SK-N-SH (cell line): ENCODE data around the gene CD276. TPM values are rescaled to one million over a fixed set of nuclear protein-coding genes. Genes with fewer than 3 reads are reported as not detected.

Experiments used
- CTCF ChIA-PET: fragments of 300-600, 350-600 bp; formaldehyde crosslinking; extraction: SDS; loops from one replicate; lab custom pipeline; 2021; lab: Yijun Ruan, JAX
- POLR2A ChIA-PET: fragments of 350-600 bp; sonication (Branson Sonifier 250); formaldehyde crosslinking; extraction: SDS; loops from one replicate; lab custom pipeline; 2020; ENCODE audit warnings: antibody characterized with exemption, inconsistent platforms; lab: Yijun Ruan, JAX
- DNase-seq: peaks from one replicate; pipeline ENCODE4 v3.0.0; 2012
- H2AFZ ChIP-seq: fragments of 200-600 bp; sonication (generic); 2 replicates; pipeline ENCODE4 v1.8.1; 2016; ENCODE audit warnings: antibody characterized with exemption, mild to moderate bottlenecking, low read depth
- H3F3A ChIP-seq: fragments of 200-600 bp; sonication (generic); replicated peaks from 2 replicates; pipeline ENCODE3; 2016; ENCODE audit warnings: antibody characterized with exemption, mild to moderate bottlenecking; ENCODE audit not compliant: insufficient read depth
- H3K27ac ChIP-seq, 2 experiments: fragments of 200-500 bp in 1 of 2; fragments of 200-600 bp in 1 of 2; sonication (Bioruptor generic) in 1 of 2; sonication (generic), shearing (Covaris generic) in 1 of 2; 2 replicates each; pipeline versions ENCODE4 v1.5.1 to v1.6.1; 2014 to 2016; ENCODE audit warnings: low read depth in 2 of 2, inconsistent platforms in 1 of 2, low read length in 1 of 2, mild to moderate bottlenecking in 1 of 2, mixed read lengths in 1 of 2
- H3K27me3 ChIP-seq: fragments of 200-600 bp; sonication (generic), shearing (Covaris generic); 2 replicates; pipeline ENCODE4 v1.6.1; 2016; ENCODE audit warnings: mixed run types; ENCODE audit not compliant: insufficient read depth
- H3K36me3 ChIP-seq, 2 experiments: fragments of 200-500 bp in 1 of 2; fragments of 200-600 bp in 1 of 2; sonication (Bioruptor generic) in 1 of 2; sonication (generic) in 1 of 2; replicated peaks in 1 of 2; 2 replicates each; pipeline versions ENCODE3 to v1.5.1; 2014 to 2016; ENCODE audit warnings: low read length in 1 of 2, mild to moderate bottlenecking in 1 of 2; ENCODE audit not compliant: insufficient read depth in 2 of 2, control insufficient read depth in 1 of 2
- H3K4me1 ChIP-seq, 2 experiments: fragments of 200-500 bp in 1 of 2; fragments of 200-600 bp in 1 of 2; sonication (Bioruptor generic) in 1 of 2; sonication (generic), shearing (Covaris generic) in 1 of 2; 2 replicates each; pipeline versions ENCODE4 v1.5.1 to v1.6.1; 2014 to 2016; ENCODE audit warnings: low read depth in 1 of 2, low read length in 1 of 2, mixed run types in 1 of 2; ENCODE audit not compliant: insufficient read depth in 2 of 2, control insufficient read depth in 1 of 2
- H3K4me2 ChIP-seq: fragments of 200-600 bp; sonication (generic), shearing (Covaris generic); 2 replicates; pipeline ENCODE4 v1.6.1; 2017; ENCODE audit warnings: mixed run types
- H3K4me3 ChIP-seq, 2 experiments: fragments of 200-500 bp in 1 of 2; fragments of 200-600 bp in 1 of 2; sonication (Bioruptor generic) in 1 of 2; sonication (generic), shearing (Covaris generic) in 1 of 2; 2 replicates each; pipeline versions ENCODE4 v1.5.1 to v1.8.1; 2014 to 2016; ENCODE audit warnings: low read depth in 2 of 2, inconsistent platforms in 1 of 2, low read length in 1 of 2, mild to moderate bottlenecking in 1 of 2, mixed read lengths in 1 of 2, moderate library complexity in 1 of 2
- H3K79me2 ChIP-seq: fragments of 200-600 bp; sonication (generic); 2 replicates; pipeline ENCODE4 v1.8.1; 2017; ENCODE audit warnings: mild to moderate bottlenecking; ENCODE audit not compliant: insufficient read depth
- H3K9ac ChIP-seq: fragments of 200-600 bp; sonication (generic); 2 replicates; pipeline ENCODE4 v1.6.1; 2017; ENCODE audit warnings: mixed run types
- H3K9me2 ChIP-seq: fragments of 200-600 bp; sonication (generic); 2 replicates; pipeline ENCODE4 v1.6.1; 2017; ENCODE audit warnings: mixed run types
- H3K9me3 ChIP-seq: fragments of 200-600 bp; sonication (generic); 2 replicates; pipeline ENCODE4 v1.6.1; 2017; ENCODE audit warnings: mixed run types, mild to moderate bottlenecking, moderate library complexity
- H4K20me1 ChIP-seq: fragments of 200-600 bp; sonication (generic); 2 replicates; pipeline ENCODE4 v1.6.1; 2017; ENCODE audit warnings: mild to moderate bottlenecking, mixed run types; ENCODE audit not compliant: insufficient read depth
- CTCF ChIP-seq: fragments of 200-600 bp; sonication (generic); IDR thresholded peaks from 2 replicates; pipeline ENCODE4 v1.6.1; 2017; ENCODE audit warnings: antibody characterized with exemption, mild to moderate bottlenecking, moderate library complexity
- FOSL2 ChIP-seq: IDR thresholded peaks from 2 replicates; pipeline ENCODE4 v1.4.0; 2012; ENCODE audit warnings: low read depth, mild to moderate bottlenecking, moderate library complexity, borderline replicate concordance
- GATA2 ChIP-seq: sonication (generic); formaldehyde crosslinking; IDR thresholded peaks from 2 replicates; pipeline ENCODE4 v1.5.0; 2020; ENCODE audit warnings: mild to moderate bottlenecking, missing genetic modification reagents
- JUND ChIP-seq: IDR thresholded peaks from 2 replicates; pipeline ENCODE4 v1.4.0; 2012
- MXI1 ChIP-seq: IDR thresholded peaks from 2 replicates; pipeline ENCODE4 v1.6.1; 2012; ENCODE audit warnings: mild to moderate bottlenecking, low read depth, low read length, improper control_type of control experiment
- NFIC ChIP-seq: IDR thresholded peaks from 2 replicates; pipeline ENCODE4 v1.4.0; 2012; ENCODE audit warnings: borderline replicate concordance
- PBX3 ChIP-seq: IDR thresholded peaks from 2 replicates; pipeline ENCODE4; 2012
- RAD21 ChIP-seq: IDR thresholded peaks from 2 replicates; pipeline ENCODE4 v1.6.1; 2012; ENCODE audit warnings: mild to moderate bottlenecking, low read length
- RFX5 ChIP-seq: IDR thresholded peaks from 2 replicates; pipeline ENCODE4 v1.6.1; 2012; ENCODE audit warnings: mild to moderate bottlenecking, improper control_type of control experiment, low read length
- RXRA ChIP-seq: IDR thresholded peaks from 2 replicates; pipeline ENCODE4 v1.4.0; 2012; ENCODE audit warnings: low read depth, mild to moderate bottlenecking, borderline replicate concordance
- SMC3 ChIP-seq: IDR thresholded peaks from 2 replicates; pipeline ENCODE4 v1.6.1; 2012; ENCODE audit warnings: low read depth, low read length, improper control_type of control experiment
- TCF12 ChIP-seq: IDR thresholded peaks from 2 replicates; pipeline ENCODE4 v1.4.0; 2012
- TEAD4 ChIP-seq: IDR thresholded peaks from 2 replicates; pipeline ENCODE4 v1.4.0; 2012; ENCODE audit warnings: mild to moderate bottlenecking, borderline replicate concordance; ENCODE audit not compliant: insufficient read depth
- USF2 ChIP-seq: fragments of 150-350 bp; IDR thresholded peaks from 2 replicates; pipeline ENCODE4 v1.6.1; 2017; ENCODE audit warnings: antibody characterized with exemption, low read length, low read depth, borderline replicate concordance
- ZBTB33 ChIP-seq: IDR thresholded peaks from 2 replicates; pipeline ENCODE4 v1.4.0; 2012; ENCODE audit warnings: low read depth, borderline replicate concordance
- WGBS: methylation state at CpG from one replicate; pipeline ENCODE4 v1.1.6; 2017; ENCODE audit warnings: low lambda C conversion rate; 5-methylcytosine and 5-hydroxymethylcytosine counted together
- polyA plus RNA-seq, 3 experiments: library from polyadenylated mRNA; depleted of rRNA; stranded (reverse); fragments of >200 nt; gene quantifications; 2 replicates each; pipeline ENCODE4 v1.2.3, GENCODE V29; 2012
- TF ChIP-seq, protein P1 (sequence below): IDR thresholded peaks from 2 replicates; pipeline ENCODE4 v1.4.0; 2012; ENCODE audit warnings: low read depth, borderline replicate concordance

CD276 gene
- polyA plus RNA-seq, 1 of the 3 experiments (the other 2 are of a cell fraction) = 86.2 TPM

- no peaks in the 10 kb centered on the region for H4K20me1 ChIP-seq
These were observed 65.3 kb downstream of the CD276 start for GRCh38 chr15:73749533-73749932.

More at GRCh38 chr15:73749533-73749932, 65.3 kb downstream of the CD276 start:
- ChIA-PET POLR2A (interaction anchor here (1.1 kb wide), 1 partner anchor 12 kb away, joined by 3 read pairs; no protein-coding TSS in a partner anchor), CTCF (interaction anchor here (0.7 to 1.3 kb wide), 3 partner anchors 11 to 44 kb away, joined by 3 read pairs; no protein-coding TSS in a partner anchor)
- WGBS = 77% methylated on average over 4 of the region's 5 CpGs
- H3K79me2 ChIP-seq = no peaks in the 10 kb centered on the region
- no peaks in the 10 kb centered on the region; the same call in 1 of the 2 replicates for H3K27me3 ChIP-seq
- H3K4me3 ChIP-seq = no peak overlapping the region
- H3K36me3 ChIP-seq = no peaks in the 10 kb centered on the region
- H2AFZ ChIP-seq = no peak overlapping the region
- H3K27ac ChIP-seq = no peak overlapping the region
- H3K9me3 ChIP-seq = no peaks in the 10 kb centered on the region
- H3K4me1 ChIP-seq = no peaks in the 10 kb centered on the region; a peak in 1 of 4 replicates
- TF ChIP-seq RAD21 = no peak
- TF ChIP-seq USF2 = no peak
- no peak for TF ChIP-seq JUND
- TF ChIP-seq FOSL2 = no peak
- TF ChIP-seq TEAD4 = no peak
- TF ChIP-seq MXI1 = no peak
- TF ChIP-seq ZBTB33 = no peak
- TF ChIP-seq NFIC = no peak
- TF ChIP-seq, protein P1, sequence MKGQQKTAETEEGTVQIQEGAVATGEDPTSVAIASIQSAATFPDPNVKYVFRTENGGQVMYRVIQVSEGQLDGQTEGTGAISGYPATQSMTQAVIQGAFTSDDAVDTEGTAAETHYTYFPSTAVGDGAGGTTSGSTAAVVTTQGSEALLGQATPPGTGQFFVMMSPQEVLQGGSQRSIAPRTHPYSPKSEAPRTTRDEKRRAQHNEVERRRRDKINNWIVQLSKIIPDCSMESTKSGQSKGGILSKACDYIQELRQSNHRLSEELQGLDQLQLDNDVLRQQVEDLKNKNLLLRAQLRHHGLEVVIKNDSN = no peak
- TF ChIP-seq RFX5 = no peak
- no peak for TF ChIP-seq RXRA
- TF ChIP-seq TCF12 = no peak
- no peak for TF ChIP-seq CTCF
- TF ChIP-seq SMC3 = no peak
- TF ChIP-seq PBX3 = no peak
- TF ChIP-seq GATA2 (CRISPR knock-in tag) = no peak
- H3K9ac ChIP-seq = no peak overlapping the region
- H3K9me2 ChIP-seq = no peaks in the 10 kb centered on the region
- H3K4me2 ChIP-seq = no peak overlapping the region
- no peak for DNase-seq
- no peaks in the 10 kb centered on the region for H3F3A ChIP-seq
